Osteocyte (in vitro differentiated cells): ENCODE results near the gene CSMD2. TPM values are rescaled to one million over a fixed set of nuclear protein-coding genes. Genes with fewer than 3 reads are reported as not detected.

ENCODE experiments used
- DNase-seq: peaks from one replicate; pipeline ENCODE4 v3.0.0; 2021; ENCODE audit warnings: mixed read lengths; ENCODE audit not compliant: unreplicated experiment; ENCODE audit errors: extremely low spot score
- H3K27ac Mint-ChIP-seq: one replicate; pipeline ENCODE4 v1.8.0; 2021; ENCODE audit warnings: mild to moderate bottlenecking, mixed read lengths; ENCODE audit not compliant: unreplicated experiment
- H3K27me3 Mint-ChIP-seq: one replicate; pipeline ENCODE4 v1.8.0; 2021; ENCODE audit warnings: mixed read lengths; ENCODE audit not compliant: unreplicated experiment
- H3K36me3 Mint-ChIP-seq: one replicate; pipeline ENCODE4 v1.8.0; 2021; ENCODE audit warnings: mixed read lengths; ENCODE audit not compliant: unreplicated experiment
- H3K4me1 Mint-ChIP-seq: one replicate; pipeline ENCODE4 v1.8.0; 2021; ENCODE audit warnings: mixed read lengths; ENCODE audit not compliant: unreplicated experiment
- H3K4me3 Mint-ChIP-seq: one replicate; pipeline ENCODE4 v1.8.0; 2021; ENCODE audit warnings: mild to moderate bottlenecking, moderate library complexity, mixed read lengths; ENCODE audit not compliant: unreplicated experiment
- H3K9me3 Mint-ChIP-seq: one replicate; pipeline ENCODE4 v1.8.0; 2021; ENCODE audit warnings: mixed read lengths; ENCODE audit not compliant: unreplicated experiment
- CTCF ChIP-seq: fragments of 200-600 bp; sonication (generic); IDR thresholded peaks from 2 replicates; pipeline ENCODE4 v1.5.0; 2021; ENCODE audit warnings: antibody characterized with exemption, mild to moderate bottlenecking, moderate library complexity
- total RNA-seq: library from RNA; stranded (reverse); gene quantifications from 2 replicates; pipeline ENCODE4 v1.2.1, GENCODE V29; 2021

The CSMD2 gene
- total RNA-seq, 1 donor from 2014 or later = not detected

GRCh38 chr1:33979341-33979740 lies 185.7 kb downstream of the CSMD2 start:
- no peak for DNase-seq
- no peaks in the 10 kb centered on the region for H3K4me1 Mint-ChIP-seq
- no peak for TF ChIP-seq CTCF
- no peaks in the 10 kb centered on the region for H3K27me3 Mint-ChIP-seq
- H3K4me3 Mint-ChIP-seq = no peak overlapping the region
- H3K27ac Mint-ChIP-seq = no peak overlapping the region
- no peaks in the 10 kb centered on the region for H3K9me3 Mint-ChIP-seq
- H3K36me3 Mint-ChIP-seq = no peaks in the 10 kb centered on the region

GRCh38 chr1:33975961-33976360 lies 189.1 kb downstream of the CSMD2 start:
- no peak for DNase-seq
- Mint-ChIP-seq H3K27me3 (no peaks in the 10 kb centered on the region), H3K9me3 (no peaks in the 10 kb centered on the region), H3K4me1 (no peaks in the 10 kb centered on the region), H3K27ac (no peak overlapping the region), H3K4me3 (no peak overlapping the region), H3K36me3 (no peaks in the 10 kb centered on the region)
- no peak for TF ChIP-seq CTCF

GRCh38 chr1:33973799-33974545 lies 191.1 kb downstream of the CSMD2 start:
- DNase-seq = no peak
- H3K4me1 Mint-ChIP-seq = no peaks in the 10 kb centered on the region
- TF ChIP-seq CTCF = no peak
- H3K27ac Mint-ChIP-seq = no peak overlapping the region
- no peak overlapping the region for H3K4me3 Mint-ChIP-seq
- no peaks in the 10 kb centered on the region for H3K27me3 Mint-ChIP-seq
- H3K36me3 Mint-ChIP-seq = no peaks in the 10 kb centered on the region
- H3K9me3 Mint-ChIP-seq = no peaks in the 10 kb centered on the region

- Mint-ChIP-seq H3K36me3 (no peaks in the 10 kb centered on the region), H3K9me3 (no peaks in the 10 kb centered on the region), H3K4me1 (no peaks in the 10 kb centered on the region), H3K27ac (no peak overlapping the region), H3K27me3 (no peaks in the 10 kb centered on the region), H3K4me3 (no peak overlapping the region)
- DNase-seq = no peak
- TF ChIP-seq CTCF = no peak
Measured at GRCh38 chr1:33972676-33973395, 192.2 kb downstream of the CSMD2 start.

- no peak overlapping the region for H3K27ac Mint-ChIP-seq
Measured at GRCh38 chr1:33971913-33972312, 193.1 kb downstream of the CSMD2 start.

More at GRCh38 chr1:33971913-33972312, 193.1 kb downstream of the CSMD2 start:
- no peak for DNase-seq
- no peaks in the 10 kb centered on the region for H3K27me3 Mint-ChIP-seq
- H3K4me3 Mint-ChIP-seq = no peak overlapping the region
- no peaks in the 10 kb centered on the region for H3K4me1 Mint-ChIP-seq
- peaks cover 2% of the 10 kb centered on the region for H3K9me3 Mint-ChIP-seq
- H3K36me3 Mint-ChIP-seq = no peaks in the 10 kb centered on the region
- no peak for TF ChIP-seq CTCF
